K562 (cell line): Measurements from ENCODE around the gene APLF. TPM values are rescaled to one million over a fixed set of nuclear protein-coding genes. Genes with fewer than 3 reads are reported as not detected.

Experiments used
- BHLHE40 ChIP-seq: IDR thresholded peaks from 2 replicates; pipeline ENCODE4 v1.6.1; 2011; ENCODE audit warnings: low read length, improper control_type of control experiment
- CEBPB ChIP-seq: fragments of 450-650 bp; IDR thresholded peaks from 2 replicates; pipeline ENCODE4 v1.6.1; 2016; ENCODE audit warnings: missing genetic modification characterization, missing compliant biosample characterization
- CXXC5 ChIP-seq: fragments of 250-450 bp; sonication (Bioruptor Pico); IDR thresholded peaks from 2 replicates; pipeline ENCODE4 v1.8.0; 2022; ENCODE audit warnings: inconsistent platforms, mild to moderate bottlenecking, moderate library complexity
- DPF2 ChIP-seq: fragments of 450-650 bp; IDR thresholded peaks from 2 replicates; pipeline ENCODE4 v1.6.1; 2016
- EP400 ChIP-seq: fragments of 450-650 bp; IDR thresholded peaks from 2 replicates; pipeline ENCODE4 v1.6.1; 2017; ENCODE audit warnings: antibody characterized with exemption, mild to moderate bottlenecking, moderate library complexity
- FOSL1 ChIP-seq: fragments of 200-800 bp; sonication (Bioruptor generic); conservative IDR thresholded peaks from 2 replicates; pipeline ENCODE4 v1.6.1; 2016; ENCODE audit warnings: missing genetic modification characterization, missing compliant biosample characterization
- HLTF ChIP-seq: fragments of 450-650 bp; IDR thresholded peaks from 2 replicates; pipeline ENCODE4 v1.6.1; 2016
- KLF6 ChIP-seq: fragments of 250-450 bp; sonication (Bioruptor Pico); IDR thresholded peaks from 2 replicates; pipeline ENCODE4 v1.4.0; 2020; ENCODE audit warnings: mild to moderate bottlenecking, moderate library complexity, borderline replicate concordance
- MEIS2 ChIP-seq: fragments of 450-650 bp; IDR thresholded peaks from 2 replicates; pipeline ENCODE4 v1.6.1; 2014; ENCODE audit warnings: mild to moderate bottlenecking; ENCODE audit not compliant: partially characterized antibody
- MTA3 ChIP-seq: fragments of 450-650 bp; formaldehyde crosslinking; IDR thresholded peaks from 2 replicates; pipeline ENCODE4 v1.6.1; 2017; ENCODE audit warnings: mild to moderate bottlenecking, borderline replicate concordance
- SMARCA4 ChIP-seq: fragments of 450-650 bp; IDR thresholded peaks from 2 replicates; pipeline ENCODE4 v1.6.1; 2016
- SREBF2 ChIP-seq: sonication (generic); formaldehyde crosslinking; IDR thresholded peaks from 2 replicates; pipeline ENCODE4 v1.4.0; 2020; ENCODE audit warnings: mild to moderate bottlenecking, missing genetic modification reagents
- TEAD1 ChIP-seq, 2 experiments: fragments of 450-650 bp in 1 of 2; sonication (generic) in 1 of 2; formaldehyde crosslinking; IDR thresholded peaks; 2 replicates each; pipeline versions ENCODE4 v1.4.0 to v1.8.0; 2020 to 2022; ENCODE audit warnings: mild to moderate bottlenecking in 2 of 2, missing genetic modification reagents in 1 of 2
- XRCC5 ChIP-seq: fragments of 200-400 bp; formaldehyde crosslinking; IDR thresholded peaks from 2 replicates; pipeline ENCODE4 v1.6.1; 2017; ENCODE audit warnings: low read depth, mild to moderate bottlenecking, low read length
- ZNF197 ChIP-seq: fragments of 200-800 bp; sonication (Bioruptor generic); IDR thresholded peaks from 2 replicates; pipeline ENCODE4 v1.6.1; 2016; ENCODE audit warnings: low read depth, missing genetic modification characterization, missing compliant biosample characterization
- ZNF583 ChIP-seq: fragments of 250-450 bp; sonication (Bioruptor Pico); IDR thresholded peaks from 2 replicates; pipeline ENCODE4 v1.4.0; 2020
- polyA plus RNA-seq, 8 experiments: library from polyadenylated mRNA; depleted of rRNA in 4 of 8; stranded (reverse) in 5 of 8; unstranded in 3 of 8; fragments of >200 nt; fragmentation: Nextera tagmentation in 2 of 8; fragmentation: Illumina TruSeq in 1 of 8; extraction: Ambion mirVana in 2 of 8; extraction: Trizol in 1 of 8; gene quantifications; 2 replicates each; pipeline versions ENCODE4 v1.2.1 to v1.2.3, GENCODE V29; 2011 to 2014; ENCODE audit warnings: inconsistent platforms in 1 of 8, missing spikeins in 1 of 8
- total RNA-seq, 7 experiments: library from RNA; depleted of rRNA in 6 of 7; stranded (reverse); fragments of >200 nt in 6 of 7; fragmentation: Illumina TruSeq in 2 of 7; extraction: Trizol in 2 of 7; gene quantifications; 2 replicates each; pipeline versions ENCODE4 v1.2.1 to v1.2.3, GENCODE V29; 2011 to 2021; ENCODE audit warnings: low replicate concordance in 1 of 7
- TF ChIP-seq, protein P1 (sequence below): fragments of 200-800 bp; sonication (Bioruptor generic); IDR thresholded peaks from 2 replicates; pipeline ENCODE4 v1.6.1; 2017; ENCODE audit warnings: missing genetic modification characterization, missing compliant biosample characterization
- TF ChIP-seq, protein P2 (sequence below): fragments of 250-450 bp; sonication (Bioruptor Pico); IDR thresholded peaks from 2 replicates; pipeline ENCODE4 v1.4.0; 2020; ENCODE audit warnings: mild to moderate bottlenecking, moderate library complexity
- TF ChIP-seq, protein P3 (sequence below): fragments of 250-450 bp; sonication (Bioruptor Pico); IDR thresholded peaks from 2 replicates; pipeline ENCODE4 v1.8.0; 2022; ENCODE audit warnings: inconsistent platforms
- TF ChIP-seq, protein P4 (sequence below): fragments of 450-650 bp; IDR thresholded peaks from 2 replicates; pipeline ENCODE4 v1.6.1; 2018; ENCODE audit not compliant: partially characterized antibody

The APLF gene
- total and polyA plus RNA-seq, 9 of the 15 experiments (the other 6 are each of a cell fraction or from before 2014, with no cell fraction given): 0.07 to 1.1 (median 0.71) TPM

DNA sequence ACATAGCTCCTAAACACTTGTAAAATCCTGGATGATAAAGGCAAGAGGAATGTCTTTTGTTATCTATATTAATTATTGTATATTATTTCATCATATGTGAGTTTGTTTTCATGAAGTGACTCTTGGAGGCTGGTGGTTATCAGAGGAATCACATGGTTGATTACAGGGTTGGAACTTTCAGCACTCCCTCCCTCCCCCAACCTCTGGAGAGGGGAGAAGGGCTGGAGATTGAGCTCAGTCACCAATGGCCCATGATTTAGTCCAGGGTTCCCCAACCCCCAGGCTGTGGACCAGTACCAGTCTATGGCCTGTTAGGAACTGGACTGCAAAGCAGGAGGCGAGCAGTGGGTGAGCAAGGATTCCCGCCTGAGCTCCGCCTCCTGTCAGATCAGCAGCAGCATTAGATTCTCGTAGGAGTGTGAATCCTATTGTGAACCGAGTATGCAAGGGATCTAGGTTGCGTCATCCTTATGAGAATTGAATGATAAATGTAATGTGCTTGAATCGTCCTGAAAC, 38.0 kb upstream of the APLF start (continued):
- TF ChIP-seq, protein P1, sequence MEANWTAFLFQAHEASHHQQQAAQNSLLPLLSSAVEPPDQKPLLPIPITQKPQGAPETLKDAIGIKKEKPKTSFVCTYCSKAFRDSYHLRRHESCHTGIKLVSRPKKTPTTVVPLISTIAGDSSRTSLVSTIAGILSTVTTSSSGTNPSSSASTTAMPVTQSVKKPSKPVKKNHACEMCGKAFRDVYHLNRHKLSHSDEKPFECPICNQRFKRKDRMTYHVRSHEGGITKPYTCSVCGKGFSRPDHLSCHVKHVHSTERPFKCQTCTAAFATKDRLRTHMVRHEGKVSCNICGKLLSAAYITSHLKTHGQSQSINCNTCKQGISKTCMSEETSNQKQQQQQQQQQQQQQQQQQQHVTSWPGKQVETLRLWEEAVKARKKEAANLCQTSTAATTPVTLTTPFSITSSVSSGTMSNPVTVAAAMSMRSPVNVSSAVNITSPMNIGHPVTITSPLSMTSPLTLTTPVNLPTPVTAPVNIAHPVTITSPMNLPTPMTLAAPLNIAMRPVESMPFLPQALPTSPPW (CRISPR knock-in tag): peak; percentile 51; the same call in 1 of the 2 replicates
- TF ChIP-seq SMARCA4: peak; percentile 65; the same call in 1 of the 2 replicates
- TF ChIP-seq, protein P2, sequence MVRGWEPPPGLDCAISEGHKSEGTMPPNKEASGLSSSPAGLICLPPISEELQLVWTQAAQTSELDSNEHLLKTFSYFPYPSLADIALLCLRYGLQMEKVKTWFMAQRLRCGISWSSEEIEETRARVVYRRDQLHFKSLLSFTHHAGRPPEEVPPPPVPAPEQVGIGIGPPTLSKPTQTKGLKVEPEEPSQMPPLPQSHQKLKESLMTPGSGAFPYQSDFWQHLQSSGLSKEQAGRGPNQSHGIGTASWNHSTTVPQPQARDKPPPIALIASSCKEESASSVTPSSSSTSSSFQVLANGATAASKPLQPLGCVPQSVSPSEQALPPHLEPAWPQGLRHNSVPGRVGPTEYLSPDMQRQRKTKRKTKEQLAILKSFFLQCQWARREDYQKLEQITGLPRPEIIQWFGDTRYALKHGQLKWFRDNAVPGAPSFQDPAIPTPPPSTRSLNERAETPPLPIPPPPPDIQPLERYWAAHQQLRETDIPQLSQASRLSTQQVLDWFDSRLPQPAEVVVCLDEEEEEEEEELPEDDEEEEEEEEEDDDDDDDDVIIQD (CRISPR knock-in tag): peak; percentile 20; the same call in 1 of the 2 replicates
- TF ChIP-seq DPF2: peak; percentile 32; the same call in 1 of the 2 replicates
- TF ChIP-seq ZNF583: peak; percentile 68; the same call in 1 of the 2 replicates
- TF ChIP-seq FOSL1 (tag): peak; percentile 56; the same call in 1 of the 2 replicates
- TF ChIP-seq CXXC5 (CRISPR knock-in tag): peak; percentile 39; the same call in 1 of the 2 replicates
- TF ChIP-seq EP400: peak; percentile 25; the same call in 1 of the 2 replicates
- TF ChIP-seq BHLHE40: no peak
- TF ChIP-seq KLF6 (CRISPR knock-in tag): peak; percentile 42; the same call in 1 of the 2 replicates
- TF ChIP-seq TEAD1 (CRISPR knock-in tag; IDR thresholded peaks at IDR 0.05): 0 out of 4 replicates have a peak, but pooled peaks of 1 of the 2 experiments have one; percentile 7
- no peak; the same call in 1 of the 2 replicates for TF ChIP-seq MTA3
- TF ChIP-seq ZNF197 (CRISPR knock-in tag): 0 out of 2 replicates have a peak, but pooled peaks have one; percentile 5
- TF ChIP-seq XRCC5: no peak
- peak; percentile 88 for TF ChIP-seq CEBPB (tag)
- no peak for TF ChIP-seq HLTF
- TF ChIP-seq, protein P3, sequence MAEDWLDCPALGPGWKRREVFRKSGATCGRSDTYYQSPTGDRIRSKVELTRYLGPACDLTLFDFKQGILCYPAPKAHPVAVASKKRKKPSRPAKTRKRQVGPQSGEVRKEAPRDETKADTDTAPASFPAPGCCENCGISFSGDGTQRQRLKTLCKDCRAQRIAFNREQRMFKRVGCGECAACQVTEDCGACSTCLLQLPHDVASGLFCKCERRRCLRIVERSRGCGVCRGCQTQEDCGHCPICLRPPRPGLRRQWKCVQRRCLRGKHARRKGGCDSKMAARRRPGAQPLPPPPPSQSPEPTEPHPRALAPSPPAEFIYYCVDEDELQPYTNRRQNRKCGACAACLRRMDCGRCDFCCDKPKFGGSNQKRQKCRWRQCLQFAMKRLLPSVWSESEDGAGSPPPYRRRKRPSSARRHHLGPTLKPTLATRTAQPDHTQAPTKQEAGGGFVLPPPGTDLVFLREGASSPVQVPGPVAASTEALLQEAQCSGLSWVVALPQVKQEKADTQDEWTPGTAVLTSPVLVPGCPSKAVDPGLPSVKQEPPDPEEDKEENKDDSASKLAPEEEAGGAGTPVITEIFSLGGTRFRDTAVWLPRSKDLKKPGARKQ (CRISPR knock-in tag): no peak
- TF ChIP-seq MEIS2: peak; percentile 54
- TF ChIP-seq, protein P4, sequence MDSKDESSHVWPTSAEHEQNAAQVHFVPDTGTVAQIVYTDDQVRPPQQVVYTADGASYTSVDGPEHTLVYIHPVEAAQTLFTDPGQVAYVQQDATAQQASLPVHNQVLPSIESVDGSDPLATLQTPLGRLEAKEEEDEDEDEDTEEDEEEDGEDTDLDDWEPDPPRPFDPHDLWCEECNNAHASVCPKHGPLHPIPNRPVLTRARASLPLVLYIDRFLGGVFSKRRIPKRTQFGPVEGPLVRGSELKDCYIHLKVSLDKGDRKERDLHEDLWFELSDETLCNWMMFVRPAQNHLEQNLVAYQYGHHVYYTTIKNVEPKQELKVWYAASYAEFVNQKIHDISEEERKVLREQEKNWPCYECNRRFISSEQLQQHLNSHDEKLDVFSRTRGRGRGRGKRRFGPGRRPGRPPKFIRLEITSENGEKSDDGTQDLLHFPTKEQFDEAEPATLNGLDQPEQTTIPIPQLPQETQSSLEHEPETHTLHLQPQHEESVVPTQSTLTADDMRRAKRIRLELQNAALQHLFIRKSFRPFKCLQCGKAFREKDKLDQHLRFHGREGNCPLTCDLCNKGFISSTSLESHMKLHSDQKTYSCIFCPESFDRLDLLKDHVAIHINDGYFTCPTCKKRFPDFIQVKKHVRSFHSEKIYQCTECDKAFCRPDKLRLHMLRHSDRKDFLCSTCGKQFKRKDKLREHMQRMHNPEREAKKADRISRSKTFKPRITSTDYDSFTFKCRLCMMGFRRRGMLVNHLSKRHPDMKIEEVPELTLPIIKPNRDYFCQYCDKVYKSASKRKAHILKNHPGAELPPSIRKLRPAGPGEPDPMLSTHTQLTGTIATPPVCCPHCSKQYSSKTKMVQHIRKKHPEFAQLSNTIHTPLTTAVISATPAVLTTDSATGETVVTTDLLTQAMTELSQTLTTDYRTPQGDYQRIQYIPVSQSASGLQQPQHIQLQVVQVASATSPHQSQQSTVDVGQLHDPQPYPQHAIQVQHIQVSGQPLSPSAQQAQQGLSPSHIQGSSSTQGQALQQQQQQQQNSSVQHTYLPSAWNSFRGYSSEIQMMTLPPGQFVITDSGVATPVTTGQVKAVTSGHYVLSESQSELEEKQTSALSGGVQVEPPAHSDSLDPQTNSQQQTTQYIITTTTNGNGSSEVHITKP: no peak
- no peak for TF ChIP-seq SREBF2 (CRISPR knock-in tag)
